Measurements from ENCODE around the gene MED23. TPM values are rescaled to one million over a fixed set of nuclear protein-coding genes. Genes with fewer than 3 reads are reported as not detected.

The MED23 gene
- total and polyA plus RNA-seq, 10 of the 15 experiments (the other 5 are each of a cell fraction or from before 2014, with no cell fraction given), result 7.1 to 42.9 (median 19.6) TPM

- TF ChIP-seq CBX3 (IDR thresholded peaks at IDR 0.05; ENCODE audit: borderline replicate concordance, low read depth), result no peak
- no peak for TF ChIP-seq HDAC6 (IDR thresholded peaks at IDR 0.05; ENCODE audit: unreplicated experiment)
- TF ChIP-seq NR2F1 (conservative IDR thresholded peaks at IDR 0.05), result no peak
- TF ChIP-seq SREBF1 (IDR thresholded peaks at IDR 0.05; ENCODE audit: low read length), result no peak
- TF ChIP-seq FOS (IDR thresholded peaks at IDR 0.05; ENCODE audit: borderline replicate concordance, extremely low read depth, insufficient read length), result no peak
- no peak for TF ChIP-seq BHLHE40 (IDR thresholded peaks at IDR 0.05; ENCODE audit: borderline replicate concordance in 1 of 2, low read depth in 2 of 2, low read length in 1 of 2)
- TF ChIP-seq TAF1 (IDR thresholded peaks at IDR 0.05; ENCODE audit: borderline replicate concordance, low read depth, low read length), result no peak
- no peak for TF ChIP-seq YY1 (IDR thresholded peaks at IDR 0.05; ENCODE audit: low read depth, low read length)
- TF ChIP-seq SMC3 (IDR thresholded peaks at IDR 0.05; ENCODE audit: borderline replicate concordance, low read length), result no peak
- no peak for TF ChIP-seq HDGF (IDR thresholded peaks at IDR 0.05)
- TF ChIP-seq TBL1XR1 (IDR thresholded peaks at IDR 0.05; ENCODE audit: low read depth, low read length), result no peak
- TF ChIP-seq NFIC (IDR thresholded peaks at IDR 0.05; ENCODE audit: low read depth, low read length), result no peak
- BruUV-seq (replicated peaks), result no TSS peak
- FAIRE-seq, result no peak
- no peak for ATAC-seq
- no peak overlapping the region for H3K9ac ChIP-seq (ENCODE audit: control insufficient read depth, insufficient read depth, low read length)
- peaks cover 0 to 2% of the 10 kb centered on the region in 2 experiments; a peak in 2 of 4 replicates for H3K36me3 ChIP-seq (ENCODE audit: control insufficient read depth in 2 of 2, insufficient read depth in 2 of 2, low read length in 1 of 2)
- H3K4me3 ChIP-seq, result no peak overlapping the region
- H3K4me2 ChIP-seq (ENCODE audit: control insufficient read depth, insufficient read depth), result no peak overlapping the region
- ChIA-PET RAD21 (ENCODE audit: unreplicated experiment) (no interaction called here), SMC1A (ENCODE audit: uncharacterized antibody, unreplicated experiment) (interaction anchor here (1.0 kb wide), 1 partner anchor 47 kb away, joined by 3 read pairs; no protein-coding TSS in a partner anchor), CTCF (no interaction called here), POLR2A (no interaction called here)
- intact Hi-C loops (cut with micrococcal nuclease; ENCODE audit: unreplicated experiment) (no loop called here), in situ Hi-C loops (cut with MboI) (no loop called here)
- H3K79me2 ChIP-seq (ENCODE audit: control insufficient read depth, insufficient read depth, low read length), result no peaks in the 10 kb centered on the region
- no peak overlapping the region for H3K27ac ChIP-seq (ENCODE audit: control insufficient read depth, insufficient read depth)
- H3K4me1 ChIP-seq (ENCODE audit: control insufficient read depth, insufficient read depth, low read length), result no peaks in the 10 kb centered on the region
- H4K20me1 ChIP-seq (ENCODE audit: control insufficient read depth, insufficient read depth), result no peaks in the 10 kb centered on the region
- no peak overlapping the region for H2AFZ ChIP-seq (ENCODE audit: control insufficient read depth, low read depth, low read length)
- H3K27me3 ChIP-seq (replicated peaks in 1 of 2; ENCODE audit: control insufficient read depth in 2 of 2, insufficient read depth in 2 of 2, low read length in 1 of 2), result no peaks in the 10 kb centered on the region
- no peak for DNase-seq (ENCODE audit: low read depth, low spot score)
- H3K9me3 ChIP-seq (replicated peaks; ENCODE audit: control insufficient read depth, insufficient read depth, low read length), result no peaks in the 10 kb centered on the region
Measured at GRCh38 chr6:131581523-131581922, 46.5 kb downstream of the MED23 start.

Measured in GM12878 (cell line).